H1 (cell line): ENCODE results near the gene CCDC71L. TPM values are rescaled to one million over a fixed set of nuclear protein-coding genes. Genes with fewer than 3 reads are reported as not detected.

Experiments
- CTCF ChIA-PET: fragments of 300-600 bp; sonication (Branson Sonifier 250); formaldehyde crosslinking; loops from one replicate; lab custom pipeline; 2021; ENCODE audit not compliant: partially characterized antibody; lab: Charles Lee
- POLR2A ChIA-PET: fragments of 300-600 bp; sonication (Branson Sonifier 250); formaldehyde crosslinking; loops from one replicate; lab custom pipeline; 2021; ENCODE audit warnings: inconsistent platforms; ENCODE audit not compliant: partially characterized antibody; lab: Charles Lee
- DNase-seq, 2 experiments: peaks; one replicate each; pipeline versions ENCODE4 v3.0.0 to v3.0.0-alpha.2; 2010 to 2022; ENCODE audit warnings: low spot score in 2 of 2, low read depth in 1 of 2, mixed read lengths in 1 of 2
- FAIRE-seq: peaks from 2 replicates; lab custom pipeline; 2011; peaks lifted over from hg19 to GRCh38; lab: Jason Lieb, UNC
- H2AFZ ChIP-seq: 2 replicates; pipeline ENCODE4 v1.8.1; 2012; ENCODE audit warnings: low read length, inconsistent platforms
- H2AK5ac ChIP-seq: 2 replicates; pipeline ENCODE4 v1.6.1; 2013; ENCODE audit warnings: low read depth, low read length
- H2BK120ac ChIP-seq: replicated peaks from 2 replicates; pipeline ENCODE3; 2013; ENCODE audit warnings: low read depth, low read length, inconsistent platforms
- H2BK12ac ChIP-seq: 2 replicates; pipeline ENCODE4 v1.6.1; 2013; ENCODE audit warnings: low read depth, low read length
- H2BK15ac ChIP-seq: 2 replicates; pipeline ENCODE4 v1.6.1; 2013; ENCODE audit warnings: low read length
- H2BK20ac ChIP-seq: 2 replicates; pipeline ENCODE4 v1.6.1; 2013; ENCODE audit warnings: low read length
- H2BK5ac ChIP-seq: 2 replicates; pipeline ENCODE4 v1.6.1; 2013; ENCODE audit warnings: low read depth, low read length
- H3K14ac ChIP-seq: 2 replicates; pipeline ENCODE4 v1.6.1; 2013; ENCODE audit warnings: inconsistent platforms; ENCODE audit not compliant: insufficient read length
- H3K18ac ChIP-seq: 2 replicates; pipeline ENCODE4 v1.6.1; 2013; ENCODE audit warnings: low read length; ENCODE audit errors: extremely low read depth
- H3K23ac ChIP-seq: 2 replicates; pipeline ENCODE4 v1.6.1; 2013; ENCODE audit warnings: inconsistent platforms; ENCODE audit not compliant: insufficient read length
- H3K23me2 ChIP-seq: 2 replicates; pipeline ENCODE4 v1.6.1; 2013; ENCODE audit warnings: low read depth, low read length
- H3K27ac ChIP-seq: 2 replicates; pipeline ENCODE4 v1.6.1; 2011; ENCODE audit warnings: low read depth, low read length, inconsistent platforms
- H3K27me3 ChIP-seq, 4 experiments: replicated peaks in 1 of 4; 1 replicate in 1 of 4; 2 replicates in 3 of 4; pipeline versions ENCODE4 v1.6.1 to v1.8.1; 2011 to 2013; ENCODE audit warnings: low read length in 3 of 4, mild to moderate bottlenecking in 3 of 4, inconsistent platforms in 2 of 4, mixed read lengths in 2 of 4, moderate library complexity in 1 of 4; ENCODE audit not compliant: control insufficient read depth in 3 of 4, insufficient read depth in 3 of 4; ENCODE audit errors: extremely low read depth in 1 of 4
- H3K36me3 ChIP-seq, 4 experiments: 2 replicates each; pipeline versions ENCODE4 v1.6.1 to v1.8.1; 2011 to 2013; ENCODE audit warnings: mild to moderate bottlenecking in 4 of 4, low read length in 3 of 4, moderate library complexity in 2 of 4, control low read depth in 1 of 4, inconsistent platforms in 1 of 4; ENCODE audit not compliant: insufficient read depth in 4 of 4, control insufficient read depth in 2 of 4
- H3K4ac ChIP-seq: replicated peaks from 2 replicates; pipeline ENCODE3; 2013; ENCODE audit warnings: low read length, low read depth, mixed read lengths, inconsistent platforms; ENCODE audit not compliant: insufficient read length
- H3K4me1 ChIP-seq, 4 experiments: replicated peaks in 1 of 4; 1 replicate in 1 of 4; 2 replicates in 3 of 4; pipeline versions ENCODE4 v1.6.1 to v1.8.1; 2011 to 2013; ENCODE audit warnings: low read length in 3 of 4, inconsistent platforms in 2 of 4, mixed read lengths in 1 of 4; ENCODE audit not compliant: insufficient read depth in 4 of 4, control insufficient read depth in 3 of 4
- H3K4me2 ChIP-seq, 2 experiments: 2 replicates each; pipeline versions ENCODE4 v1.6.1 to v1.8.1; 2011 to 2013; ENCODE audit warnings: low read depth in 2 of 2, low read length in 2 of 2, control low read depth in 1 of 2, inconsistent platforms in 1 of 2, mild to moderate bottlenecking in 1 of 2; ENCODE audit not compliant: insufficient read depth in 1 of 2
- H3K4me3 ChIP-seq, 4 experiments: fragments of 200-600, 300-600 bp in 1 of 4; sonication (generic), shearing (Covaris generic), sonication (Bioruptor Twin) in 1 of 4; 2 replicates each; pipeline versions ENCODE4 v1.5.1 to v1.8.1; 2011 to 2016; ENCODE audit warnings: low read length in 4 of 4, low read depth in 3 of 4, control low read depth in 2 of 4, inconsistent platforms in 2 of 4, mild to moderate bottlenecking in 2 of 4, mixed read lengths in 1 of 4, moderate library complexity in 1 of 4; ENCODE audit not compliant: insufficient read depth in 2 of 4; ENCODE audit errors: extremely low read depth in 1 of 4
- H3K56ac ChIP-seq: replicated peaks from 2 replicates; pipeline ENCODE3; 2013; ENCODE audit warnings: low read depth, mild to moderate bottlenecking, mixed read lengths, low read length, inconsistent platforms; ENCODE audit not compliant: insufficient read length
- H3K79me1 ChIP-seq: 2 replicates; pipeline ENCODE4 v1.6.1; 2013; ENCODE audit warnings: low read depth, low read length, control low read depth
- H3K79me2 ChIP-seq, 2 experiments: 2 replicates each; pipeline versions ENCODE4 v1.6.1 to v1.8.1; 2012 to 2013; ENCODE audit warnings: low read length in 2 of 2, mild to moderate bottlenecking in 2 of 2, inconsistent platforms in 1 of 2; ENCODE audit not compliant: insufficient read depth in 2 of 2, control insufficient read depth in 1 of 2
- H3K9ac ChIP-seq, 4 experiments: replicated peaks in 1 of 4; 1 replicate in 1 of 4; 2 replicates in 3 of 4; pipeline versions ENCODE4 v1.6.1 to v1.8.1; 2011 to 2013; ENCODE audit warnings: low read depth in 3 of 4, low read length in 3 of 4, control low read depth in 2 of 4, mild to moderate bottlenecking in 2 of 4, moderate library complexity in 2 of 4, inconsistent platforms in 1 of 4; ENCODE audit errors: extremely low read depth in 1 of 4
- H3K9me3 ChIP-seq, 2 experiments: 2 replicates each; pipeline versions ENCODE4 v1.6.1 to v1.8.1; 2012 to 2013; ENCODE audit warnings: mild to moderate bottlenecking in 2 of 2, moderate library complexity in 2 of 2, control low read depth in 1 of 2, inconsistent platforms in 1 of 2, low read depth in 1 of 2, low read length in 1 of 2, mixed read lengths in 1 of 2; ENCODE audit not compliant: insufficient read depth in 2 of 2
- H4K20me1 ChIP-seq, 2 experiments: replicated peaks in 1 of 2; 2 replicates each; pipeline versions ENCODE3 to v1.8.1; 2011 to 2013; ENCODE audit warnings: inconsistent platforms in 2 of 2, low read length in 2 of 2, mild to moderate bottlenecking in 1 of 2; ENCODE audit not compliant: insufficient read depth in 2 of 2, control insufficient read depth in 1 of 2
- H4K5ac ChIP-seq: 2 replicates; pipeline ENCODE4 v1.6.1; 2013; ENCODE audit warnings: low read length, low read depth, mixed read lengths, inconsistent platforms; ENCODE audit not compliant: insufficient read length
- H4K8ac ChIP-seq: 2 replicates; pipeline ENCODE4 v1.8.0; 2013; ENCODE audit warnings: mild to moderate bottlenecking, moderate library complexity, low read length, inconsistent platforms; ENCODE audit not compliant: insufficient read depth; ENCODE audit errors: extremely low read depth
- H4K91ac ChIP-seq: replicated peaks from 2 replicates; pipeline ENCODE3; 2013; ENCODE audit warnings: low read length, mixed read lengths, inconsistent platforms; ENCODE audit not compliant: insufficient read length
- CBX5 ChIP-seq: fragments of 300-800, 300-1000 bp; sonication (generic); IDR thresholded peaks from 2 replicates; pipeline ENCODE4 v1.7.1; 2016; ENCODE audit warnings: antibody characterized with exemption, low read length, low read depth
- CHD1 ChIP-seq: IDR thresholded peaks from 2 replicates; pipeline ENCODE4 v1.6.1; 2012; ENCODE audit warnings: low read depth, low read length, improper control_type of control experiment
- NRF1 ChIP-seq: IDR thresholded peaks from 2 replicates; pipeline ENCODE4 v1.6.1; 2011; ENCODE audit warnings: mild to moderate bottlenecking, low read depth, low read length, improper control_type of control experiment
- PHF8 ChIP-seq: fragments of 200-600 bp; sonication (generic); conservative IDR thresholded peaks from 2 replicates; pipeline ENCODE4 v1.7.1; 2012; ENCODE audit warnings: low read depth, mild to moderate bottlenecking, inconsistent platforms, low read length, moderate library complexity
- RBBP5 ChIP-seq: IDR thresholded peaks from 2 replicates; pipeline ENCODE4 v1.7.1; 2012; ENCODE audit warnings: low read depth, mild to moderate bottlenecking, inconsistent platforms, low read length, moderate library complexity, borderline replicate concordance
- SIRT6 ChIP-seq: IDR thresholded peaks from one replicate; pipeline ENCODE4 v1.7.1; 2012; ENCODE audit warnings: low read length, inconsistent platforms
- SIX5 ChIP-seq: IDR thresholded peaks from 2 replicates; pipeline ENCODE4 v1.6.1; 2011; ENCODE audit warnings: mild to moderate bottlenecking, low read depth, low read length
- SUZ12 ChIP-seq: fragments of 200-600 bp; sonication (generic); IDR thresholded peaks from 2 replicates; pipeline ENCODE4 v1.6.1; 2012; ENCODE audit warnings: mild to moderate bottlenecking, inconsistent platforms, low read length, moderate library complexity, mixed read lengths
- TAF7 ChIP-seq: optimal IDR thresholded peaks from 2 replicates; pipeline ENCODE3; 2011; ENCODE audit warnings: low read depth, mild to moderate bottlenecking, inconsistent platforms, low read length, moderate library complexity, borderline replicate concordance
- WGBS, 2 experiments: shearing (Covaris generic) in 1 of 2; methylation state at CpG; one replicate each; pipeline versions ENCODE4 v1.1.6 to v1.1.7; 2013 to 2015; ENCODE audit warnings: low lambda C conversion rate in 2 of 2, mixed read lengths in 2 of 2, inconsistent platforms in 1 of 2, low coverage in 1 of 2, missing lambda C conversion rate in 1 of 2; ENCODE audit not compliant: insufficient replicate concordance in 2 of 2, insufficient coverage in 1 of 2, insufficient read length in 1 of 2; ENCODE audit errors: extremely low coverage in 1 of 2, missing lambda C conversion rate in 1 of 2; 5-methylcytosine and 5-hydroxymethylcytosine counted together
- polyA plus RNA-seq, 7 experiments: library from polyadenylated mRNA; depleted of rRNA in 3 of 7; stranded (reverse) in 5 of 7; unstranded in 2 of 7; fragments of >200 nt in 5 of 7; fragments of 200-250 nt in 2 of 7; gene quantifications; 1 replicate in 5 of 7; 2 replicates in 1 of 7; 4 replicates in 1 of 7; pipeline versions ENCODE4 v1.2.1 to v1.2.3, GENCODE V29; 2011 to 2013; ENCODE audit warnings: missing spikeins in 2 of 7, mixed read lengths in 2 of 7
- total RNA-seq: library from RNA; stranded (reverse); fragmentation: NEBNext Ultra II Directional; extraction: Animal tissue kit (Norgen Biotek cat#: 25700); gene quantifications from 2 replicates; pipeline ENCODE4 v1.2.1, GENCODE V29; 2021

Gene CCDC71L
- total and polyA plus RNA-seq, 2 of the 8 experiments (the other 6 are each of a cell fraction or from before 2014, with no cell fraction given) = 12.5 to 16.7 TPM

- Histone ChIP-seq H3K27ac (no peak overlapping the region), H2BK120ac (no peak overlapping the region), H4K8ac (no peak overlapping the region), H3K14ac (no peak overlapping the region), H3K23ac (no peak overlapping the region), H3K4ac (no peak overlapping the region), H3K79me2 (no peaks in the 10 kb centered on the region), H4K20me1 (no peaks in the 10 kb centered on the region), H3K4me3 (no peak overlapping the region), H3K4me2 (no peak overlapping the region), H3K9ac (no peak overlapping the region), H4K5ac (no peak overlapping the region), H2BK12ac (no peak overlapping the region), H2BK5ac (no peak overlapping the region), H3K27me3 (no peaks in the 10 kb centered on the region), H2BK20ac (no peak overlapping the region), H3K23me2 (peaks cover 6% of the 10 kb centered on the region; the same call in 1 of the 2 replicates), H3K18ac (no peak overlapping the region), H2BK15ac (no peak overlapping the region), H4K91ac (no peak overlapping the region), H2AFZ (no peak overlapping the region), H2AK5ac (no peak overlapping the region), H3K4me1 (no peaks in the 10 kb centered on the region), H3K36me3 (no peaks in the 10 kb centered on the region), H3K56ac (no peak overlapping the region), H3K9me3 (no peaks in the 10 kb centered on the region), H3K79me1 (no peaks in the 10 kb centered on the region)
- TF ChIP-seq RBBP5 (no peak), SIRT6 (no peak), SIX5 (no peak), TAF7 (no peak), CBX5 (no peak), SUZ12 (no peak), NRF1 (no peak), PHF8 (no peak), CHD1 (no peak)
- CTCF ChIA-PET = interaction anchor here (3.5 to 4.1 kb wide), 2 partner anchors 79 to 114 kb away, joined by 22 to 27 read pairs; no protein-coding TSS in a partner anchor
- WGBS, 2 experiments = 71% methylated on average over 5 of the region's 5 CpGs; no CpG with 5 or more reads in 1 of the 2 experiments
- no peak for FAIRE-seq
- POLR2A ChIA-PET = interaction anchor here (1.9 kb wide), 1 partner anchor 79 kb away, joined by 7 read pairs; no protein-coding TSS in a partner anchor
- DNase-seq = no peak
Observed at GRCh38 chr7:106657085-106657991, 3.6 kb downstream of the CCDC71L start.
